HG03442 (cell line): Measurements from ENCODE around the gene HES5.
A peak's percentile ranks its signal among the peaks of the same experiment; 100 is the strongest.

Experiments
- ATAC-seq: cut with Tn5 transposase; IDR thresholded peaks from one replicate; pipeline ENCODE4 v1.9.1; 2021; ENCODE audit warnings: mild to moderate bottlenecking, moderate library complexity; ENCODE audit not compliant: unreplicated experiment

HES5 gene

DNA sequence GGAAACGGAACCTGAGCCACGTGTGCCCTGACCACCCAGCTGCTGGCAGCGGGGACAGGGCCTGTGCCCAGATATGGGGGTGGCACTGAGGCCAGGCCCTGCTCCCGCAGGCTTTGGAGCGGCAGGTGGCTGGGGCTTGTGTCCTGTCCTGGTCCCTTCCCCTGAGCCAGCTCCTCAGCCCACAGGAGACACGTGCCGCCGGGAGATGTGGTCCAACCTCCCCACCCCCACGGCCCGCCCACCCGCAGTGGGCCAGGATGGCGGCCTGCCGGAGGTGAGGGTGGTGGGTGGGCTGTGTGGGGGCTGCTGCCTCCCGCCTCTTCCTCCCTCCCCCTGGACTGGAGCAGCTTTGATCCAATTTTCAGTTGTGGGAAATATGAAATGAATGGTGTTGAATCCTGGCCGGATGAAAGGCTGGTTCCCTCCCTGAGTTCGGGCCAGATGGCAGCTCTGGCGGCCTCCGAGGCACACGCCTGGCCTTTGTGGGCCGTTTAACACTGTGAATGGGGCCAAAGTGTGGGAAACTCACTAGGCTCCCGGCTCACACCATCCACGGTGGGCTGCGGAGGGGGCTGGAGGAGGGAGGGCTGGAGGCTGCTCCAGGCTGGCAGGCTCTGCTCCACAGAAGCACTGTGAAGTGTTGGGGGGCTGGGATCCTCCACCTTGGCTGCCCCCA lies 2.6 kb upstream of the HES5 start:
- no peak for ATAC-seq

DNA sequence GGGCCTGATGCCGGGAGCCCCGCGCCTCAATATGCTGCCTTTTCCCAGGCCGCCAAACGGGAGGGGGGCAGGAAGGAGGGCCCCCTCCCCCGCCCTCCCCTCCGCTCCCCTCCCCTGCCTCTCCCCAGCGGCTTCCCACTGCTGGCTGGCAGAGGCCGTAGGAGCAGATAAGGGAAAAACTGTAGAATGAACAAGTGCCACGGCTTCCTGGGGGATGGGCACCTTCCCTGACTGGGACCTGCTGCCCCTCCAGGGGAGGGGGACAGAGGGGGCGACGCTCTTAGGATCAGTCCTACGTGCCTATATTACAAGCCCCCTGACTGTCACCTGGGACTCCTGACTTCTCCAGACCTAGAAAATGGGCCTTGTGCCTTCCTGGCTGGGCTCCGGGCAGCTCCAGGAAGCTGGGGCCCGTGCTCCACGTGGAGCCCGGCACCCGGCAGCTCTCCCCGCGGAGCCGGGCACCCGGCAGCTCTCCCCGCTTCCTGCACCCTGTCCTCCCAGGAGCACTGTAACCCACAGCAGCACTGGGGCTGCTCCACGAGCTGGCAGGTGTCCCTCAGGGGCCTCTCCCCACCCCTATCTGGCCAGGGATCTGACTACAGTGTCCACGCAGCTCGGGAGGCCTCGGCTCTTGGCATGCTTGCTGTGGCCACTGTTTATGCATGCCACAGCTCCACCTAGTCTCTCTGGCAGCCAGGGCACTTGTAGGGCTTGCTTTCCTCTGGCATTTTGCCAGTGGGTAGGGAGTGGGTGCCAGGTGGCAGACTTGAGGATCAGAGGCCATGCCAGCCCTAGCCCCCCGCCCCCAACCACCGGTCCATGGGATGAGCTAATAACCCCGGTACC lies 674 bp upstream of the HES5 start:
- no peak for ATAC-seq

DNA sequence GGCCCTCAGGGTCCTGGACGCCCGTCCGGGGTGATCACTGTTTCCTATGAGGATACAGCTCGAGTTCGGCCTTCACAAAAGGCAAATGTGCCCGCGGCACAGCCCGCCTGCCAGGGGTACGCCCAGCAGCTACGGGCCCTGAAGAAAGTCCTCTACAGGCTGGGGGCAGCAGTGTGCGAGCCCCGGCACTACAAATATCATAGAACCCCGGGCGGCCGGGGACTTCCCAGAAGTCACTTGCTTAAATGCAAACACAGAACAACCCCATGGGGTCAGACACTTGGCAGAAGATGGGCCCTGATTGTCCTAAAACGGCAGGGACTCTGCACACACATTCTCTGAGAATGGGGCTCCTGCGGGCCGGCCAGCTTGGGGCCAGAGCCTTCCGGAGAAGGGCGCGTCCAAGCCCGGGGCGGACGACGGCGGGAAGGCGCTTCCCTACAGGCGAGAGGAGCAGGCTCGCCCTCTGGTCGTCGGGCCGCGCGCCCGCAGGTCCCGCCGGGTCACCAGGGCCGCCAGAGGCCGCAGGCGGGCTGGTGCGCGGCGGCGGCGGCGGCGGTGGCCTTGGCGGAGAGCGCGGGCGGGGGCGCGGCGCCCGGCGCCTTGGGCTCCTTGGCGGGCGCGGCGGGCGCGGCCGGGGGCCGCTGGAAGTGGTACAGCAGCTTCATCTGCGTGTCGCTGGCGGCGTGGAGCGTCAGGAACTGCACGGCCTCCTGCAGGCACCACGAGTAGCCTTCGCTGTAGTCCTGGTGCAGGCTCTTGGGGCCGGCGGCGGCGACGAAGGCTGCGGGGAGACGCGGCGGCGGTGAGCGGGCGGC lies 888 bp downstream of the HES5 start:
- no peak for ATAC-seq

DNA sequence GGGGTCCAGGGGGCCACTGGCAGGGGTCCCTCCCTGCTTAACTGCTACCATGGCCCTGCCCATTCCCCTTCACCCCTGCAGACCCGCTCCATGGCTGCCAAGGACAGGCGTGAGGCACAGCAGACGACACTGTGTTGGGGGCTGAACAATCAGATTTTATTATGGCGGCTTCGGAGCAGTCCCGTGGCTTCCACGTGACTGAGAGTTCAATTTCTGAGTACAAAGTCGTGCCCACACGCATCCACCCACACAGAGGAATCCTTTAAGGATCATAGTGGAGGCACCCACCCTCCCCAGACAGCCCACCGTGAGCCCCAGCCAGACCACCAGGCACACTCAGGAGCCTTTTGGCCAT lies 1.5 kb downstream of the HES5 start:
- no peak for ATAC-seq

DNA sequence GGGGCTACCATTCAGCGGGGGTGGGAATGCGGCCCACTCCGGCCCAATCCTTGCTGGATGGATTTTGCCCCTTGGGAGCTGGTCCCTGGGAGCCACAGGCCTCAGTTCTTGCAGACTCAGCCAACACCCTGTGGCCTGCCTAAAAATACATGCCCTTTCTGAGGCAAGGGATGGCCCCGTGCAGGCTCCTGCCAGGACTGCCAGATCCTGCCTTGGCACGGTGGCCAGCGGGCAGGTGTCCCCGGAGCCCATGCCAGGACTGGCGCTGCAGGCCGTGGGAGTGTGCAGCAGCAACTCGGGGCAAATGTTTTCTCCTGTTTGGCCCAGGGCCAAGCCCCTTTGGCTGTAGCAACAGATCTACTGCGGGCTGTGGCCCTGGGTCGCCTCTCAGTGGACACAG lies 2.0 kb downstream of the HES5 start:
- ATAC-seq: no peak

DNA sequence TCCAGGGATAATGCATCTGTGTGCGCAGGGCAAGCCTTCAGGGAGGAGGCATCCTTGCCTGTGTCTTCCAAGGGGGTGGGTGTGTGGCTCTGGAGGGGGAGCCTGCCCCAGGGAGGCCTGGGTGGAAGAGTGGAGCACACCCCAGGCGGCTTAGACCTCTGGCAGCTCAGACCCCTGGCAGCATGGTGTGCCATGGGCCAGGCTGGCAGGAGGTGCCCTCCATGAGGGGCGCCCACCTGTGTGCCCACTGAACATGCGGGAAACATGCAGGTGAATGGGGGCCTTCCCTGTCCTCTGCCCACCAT lies 2.6 kb downstream of the HES5 start:
- no peak for ATAC-seq

DNA sequence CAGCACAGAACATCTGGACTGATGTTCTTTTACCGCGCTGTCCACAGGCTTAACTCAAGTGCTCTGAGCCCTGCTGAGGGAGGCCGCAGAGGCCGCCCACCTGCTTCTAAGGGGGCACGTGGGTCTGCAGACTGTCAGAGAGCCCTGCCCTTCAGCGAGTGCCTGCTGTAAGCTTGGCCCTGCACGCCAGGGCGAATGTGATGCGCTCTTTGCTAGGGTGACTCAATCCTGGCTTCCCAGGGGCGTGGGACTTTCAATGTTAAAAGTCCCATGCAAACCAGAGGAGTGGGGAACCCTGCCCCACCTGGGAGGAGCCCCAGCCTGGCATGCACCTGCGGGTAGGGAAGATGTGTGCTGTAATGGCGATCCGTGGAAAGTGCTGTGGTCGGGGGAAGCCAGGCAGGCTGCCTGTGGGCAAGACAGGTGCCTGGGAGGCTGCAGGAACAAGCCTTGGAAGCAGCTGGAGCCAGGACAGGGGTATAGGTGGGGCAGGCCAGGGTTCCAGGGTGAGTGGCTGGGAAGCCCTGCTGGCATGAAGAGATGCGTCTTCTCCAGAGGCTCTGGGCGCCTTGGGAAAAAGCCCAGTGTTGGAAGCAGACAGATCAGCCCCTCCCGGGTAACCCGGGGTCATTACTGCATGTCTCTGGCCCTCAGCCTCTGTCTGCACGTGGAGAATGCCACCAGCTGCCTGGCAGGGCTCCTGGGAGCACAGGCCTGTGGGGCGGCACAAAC lies 3.1 kb downstream of the HES5 start:
- ATAC-seq: peak; percentile 25

DNA sequence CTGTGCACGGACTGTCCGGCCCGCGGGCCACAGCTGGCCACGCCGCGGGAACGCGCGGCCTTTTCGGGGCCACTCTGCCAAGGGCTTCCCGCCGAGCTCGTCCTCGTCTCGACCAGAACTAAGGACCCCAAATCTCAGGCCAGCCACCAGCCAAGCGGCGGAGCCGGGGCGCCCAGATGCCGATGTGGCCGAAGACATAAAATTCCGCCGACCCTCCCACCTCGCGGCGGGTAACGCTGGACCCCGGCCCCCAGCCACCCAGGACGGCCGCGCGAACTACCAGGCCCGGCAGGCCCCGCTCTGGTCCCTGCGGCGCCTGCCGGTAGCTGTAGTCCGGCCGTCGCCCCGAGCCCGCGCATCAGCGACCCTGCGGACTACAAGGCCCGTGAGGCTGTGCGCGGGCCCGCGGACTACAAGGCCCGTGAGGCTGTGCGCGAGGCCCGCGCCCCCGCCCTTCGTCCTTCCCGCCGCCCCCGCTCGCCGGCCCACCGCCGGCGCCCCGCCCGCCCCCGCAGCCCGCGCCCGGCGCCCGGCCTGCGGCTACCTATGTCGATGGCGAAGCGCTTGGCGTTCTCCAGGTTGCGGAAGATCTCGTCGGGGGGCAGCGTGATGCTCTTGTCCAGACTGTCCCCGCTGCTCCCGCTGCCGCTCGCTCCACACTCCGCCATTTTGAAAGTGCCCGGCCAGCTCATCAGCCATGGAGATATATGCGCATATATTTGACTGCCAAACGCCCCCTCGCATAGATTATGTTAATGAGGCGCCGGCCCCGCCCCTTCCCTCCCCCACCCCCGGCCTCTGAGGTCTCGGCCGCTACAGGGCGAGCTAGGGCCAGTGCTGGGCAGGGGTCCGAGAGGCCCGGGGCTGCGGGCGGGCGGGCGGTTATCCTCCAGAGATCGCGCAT lies 3.9 kb downstream of the HES5 start, which contains the start of gene PANK4:
Gene PANK4, minus strand, starts transcription at position 677 of the 904 bp plus-strand sequence. Its CDS starts 9 bp downstream, at position 668.
- ATAC-seq: peak; percentile 75

DNA sequence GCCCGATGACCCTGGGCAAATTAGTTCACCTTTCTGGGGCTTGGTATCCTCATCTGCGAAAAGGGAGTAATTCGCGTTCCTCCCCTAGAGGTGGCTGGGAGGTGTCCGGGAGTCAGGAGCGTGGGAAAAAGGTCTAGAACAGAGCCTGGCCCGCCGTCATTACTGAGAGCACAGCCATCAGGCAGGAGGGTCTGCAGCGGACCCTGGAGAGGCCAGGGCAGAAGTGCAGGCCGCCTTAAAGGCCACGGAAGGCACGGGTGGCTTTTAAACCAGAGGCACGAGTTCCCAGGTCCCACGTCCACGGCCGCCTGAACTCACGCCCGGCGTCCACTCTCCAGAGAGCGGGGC lies 4.5 kb downstream of the HES5 start:
- no peak for ATAC-seq

DNA sequence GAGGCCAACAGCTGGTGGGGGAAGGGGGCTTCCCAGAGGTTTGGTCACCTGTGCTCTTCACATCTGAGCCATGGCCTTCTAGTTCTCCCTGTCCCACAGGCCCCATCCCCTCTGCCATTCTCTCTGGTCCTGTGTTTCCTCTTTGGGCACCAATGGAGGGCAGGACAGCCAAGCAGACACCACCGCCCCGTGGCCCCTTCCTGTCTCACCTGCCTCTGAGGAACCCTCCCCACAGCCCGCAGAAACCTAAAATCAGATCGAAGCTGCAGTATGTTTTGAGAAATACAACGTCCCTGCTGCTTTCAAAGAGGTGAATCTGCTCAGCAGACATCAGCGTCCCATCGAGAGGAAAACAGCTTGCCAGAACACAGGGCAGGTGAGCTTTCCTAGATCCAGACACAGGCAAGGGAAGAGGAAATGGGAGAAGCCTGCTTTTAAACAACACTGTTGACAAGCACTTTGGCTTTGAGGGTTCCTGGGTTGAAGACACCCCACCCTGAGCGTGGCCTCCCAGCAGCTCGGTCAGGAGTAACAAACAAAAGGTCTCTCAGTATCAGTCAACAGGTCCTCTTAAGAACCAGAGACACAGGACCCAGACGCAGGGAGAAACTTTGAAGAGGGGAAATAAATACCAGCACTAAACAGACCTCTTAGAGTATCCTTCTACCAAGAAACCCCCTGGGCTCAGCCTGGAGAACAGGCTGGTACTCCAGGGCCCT lies 6.0 kb downstream of the HES5 start:
- no peak for ATAC-seq

DNA sequence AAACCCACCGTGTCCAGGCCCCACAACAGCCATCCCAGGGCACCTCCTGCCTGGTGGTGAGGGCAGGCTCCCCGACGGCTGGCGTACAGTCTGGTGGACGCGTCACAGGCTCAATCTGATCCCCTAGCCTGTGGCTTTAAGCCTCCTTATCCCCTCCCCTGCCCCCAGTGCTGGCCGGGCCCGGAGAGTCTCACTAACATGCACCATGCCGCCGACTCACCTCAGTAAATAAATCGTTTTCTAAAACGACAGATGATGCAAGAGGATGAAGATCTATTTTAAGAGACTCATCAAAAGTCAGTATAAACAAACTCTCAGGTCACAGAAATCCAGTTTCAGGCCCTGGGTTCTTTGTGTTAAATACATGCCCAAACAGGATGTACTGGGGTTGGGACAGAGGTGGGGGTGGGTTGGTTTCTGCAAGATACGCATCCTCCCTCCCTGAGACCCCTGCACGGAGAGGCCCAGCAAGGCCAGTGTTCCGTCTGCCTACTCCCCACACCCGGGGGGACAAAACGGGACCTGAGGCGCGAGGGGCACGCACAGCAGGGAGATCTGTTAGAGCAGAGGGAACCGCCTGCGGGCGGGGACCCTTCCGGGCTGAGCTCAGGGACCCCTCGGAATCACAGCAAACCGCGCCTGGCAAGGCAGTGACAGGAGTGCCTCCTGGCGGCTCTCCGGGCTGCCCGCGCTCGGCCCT lies 6.7 kb downstream of the HES5 start:
- ATAC-seq: no peak

DNA sequence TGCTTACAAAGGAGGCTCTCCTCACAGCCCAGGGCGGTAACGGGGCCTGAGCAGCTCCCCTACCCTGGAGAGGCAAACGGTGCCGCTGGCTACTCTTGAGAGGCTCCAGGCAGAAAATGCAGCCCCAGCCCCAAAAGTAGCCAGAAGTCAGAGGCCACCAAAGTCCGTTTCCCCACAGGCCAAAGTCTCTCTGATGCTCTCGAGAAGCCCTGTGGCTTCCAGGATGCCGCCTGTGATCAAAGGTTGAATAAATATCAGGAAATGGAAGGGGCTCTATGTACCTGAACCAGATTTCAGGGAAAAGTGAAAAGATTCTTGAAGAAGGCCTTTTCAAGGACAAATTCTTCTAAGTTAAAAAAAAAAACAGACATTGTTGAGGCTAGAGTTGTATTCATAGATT lies 7.8 kb downstream of the HES5 start:
- ATAC-seq: no peak

DNA sequence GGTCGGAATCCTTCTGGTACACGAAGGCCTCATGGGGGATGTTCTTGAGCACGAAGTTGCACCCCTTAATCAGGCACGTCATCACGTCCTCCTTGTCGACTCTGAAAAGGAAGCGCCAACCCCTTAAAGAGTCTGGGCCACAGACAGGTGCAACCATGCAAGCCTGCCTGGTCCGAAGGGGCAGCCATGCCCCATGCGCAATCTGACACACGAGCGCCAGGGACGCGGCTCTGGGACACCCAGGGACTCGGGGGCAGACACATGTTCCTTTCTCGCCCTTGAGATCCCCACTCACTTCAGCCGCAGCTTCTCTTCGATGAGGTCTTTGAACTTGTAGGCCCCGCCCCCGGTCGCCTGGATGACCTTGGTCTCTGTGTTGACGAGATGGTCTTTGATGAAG lies 9.3 kb downstream of the HES5 start:
- ATAC-seq: no peak

DNA sequence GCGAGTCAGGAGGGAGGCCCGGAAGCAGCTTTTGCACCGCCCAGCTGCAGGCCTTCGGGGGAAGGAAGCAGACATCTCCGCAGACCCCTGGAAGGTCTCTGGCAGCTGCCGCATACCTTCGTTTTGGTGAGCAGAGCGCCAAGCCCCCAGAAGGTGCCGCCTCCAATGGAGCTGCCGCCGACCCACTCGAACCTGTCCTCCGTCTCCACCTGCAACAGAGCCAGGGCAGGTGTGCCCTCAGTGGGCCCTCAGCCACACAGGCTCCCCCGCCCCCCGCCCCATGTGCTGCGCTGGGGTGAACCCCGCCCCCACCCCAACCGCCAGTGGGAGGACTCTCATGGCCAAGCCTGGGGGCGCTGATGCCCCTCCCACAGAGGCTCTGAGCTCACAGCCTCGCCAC lies 9.9 kb downstream of the HES5 start:
- no peak for ATAC-seq

DNA sequence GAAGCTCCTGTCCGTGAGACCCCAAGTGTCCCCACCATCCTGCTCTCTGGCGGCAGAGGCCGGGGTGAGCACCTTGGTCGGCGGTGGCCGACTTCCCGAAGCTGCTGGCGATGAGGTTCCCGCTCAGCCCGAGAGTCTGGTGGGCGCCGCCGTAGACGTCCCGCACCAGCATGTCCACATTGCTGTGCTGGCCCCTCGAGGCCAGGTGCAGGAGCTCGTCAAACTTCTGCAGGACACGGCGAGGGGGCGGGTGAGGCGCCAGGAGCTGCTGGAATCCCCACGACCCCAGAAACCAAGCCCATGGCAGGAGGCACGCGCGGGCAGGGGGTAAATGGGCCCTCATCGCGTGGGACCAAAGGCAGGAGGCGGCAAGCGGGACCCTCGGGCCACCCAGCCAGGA lies 10.3 kb downstream of the HES5 start:
- ATAC-seq: no peak

DNA sequence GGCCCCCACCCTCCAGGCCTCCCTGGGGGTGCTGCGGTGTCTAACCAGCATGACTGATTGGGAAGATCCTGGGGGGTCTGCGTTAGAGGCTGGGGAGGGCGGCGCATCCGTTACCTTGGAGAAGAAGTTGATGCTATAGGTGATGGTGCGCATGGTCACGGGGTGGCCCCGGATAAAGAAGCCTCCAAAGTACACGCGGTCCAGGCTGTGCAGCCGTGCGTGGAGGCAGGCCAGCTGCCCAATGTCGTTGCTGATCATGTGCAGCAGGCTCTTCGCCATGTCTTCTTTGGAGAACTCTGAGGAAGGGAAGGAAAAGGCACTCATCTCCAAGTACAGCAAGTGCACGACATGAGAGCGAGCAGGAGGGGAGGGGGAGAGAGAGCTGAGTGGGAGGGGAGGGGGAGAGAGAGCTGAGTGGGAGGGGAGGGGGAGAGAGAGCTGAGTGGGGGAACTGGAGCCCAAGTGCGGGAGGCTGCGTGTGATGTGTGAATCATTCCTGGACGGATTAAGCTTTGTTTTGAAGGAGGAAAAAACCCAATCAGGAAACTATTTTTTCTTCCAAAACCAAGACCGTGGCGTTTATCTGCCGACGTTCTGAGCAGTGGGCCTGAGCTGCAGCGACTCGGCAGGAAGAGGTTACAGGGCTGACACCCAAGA lies 10.9 kb downstream of the HES5 start:
- no peak for ATAC-seq

DNA sequence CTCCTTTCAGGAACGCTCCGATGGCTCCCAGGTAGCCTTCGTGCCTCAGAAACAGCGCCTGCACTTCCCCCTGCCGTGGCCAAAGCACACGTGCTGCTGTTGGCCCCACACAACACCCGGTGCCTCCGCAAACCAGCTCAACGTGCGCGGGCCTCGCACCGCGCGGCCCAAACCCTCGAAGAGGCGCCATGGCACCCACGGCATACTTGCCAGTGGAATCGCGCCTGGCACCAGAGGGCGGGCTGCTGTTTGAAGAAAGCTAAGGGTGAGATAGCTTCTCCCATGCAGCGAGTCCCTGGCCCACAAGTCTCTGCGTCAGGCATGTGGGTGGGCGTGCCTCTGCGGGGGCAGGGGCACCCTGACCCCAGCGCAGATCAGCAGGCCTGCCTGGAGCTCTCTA lies 11.5 kb downstream of the HES5 start:
- no peak for ATAC-seq

DNA sequence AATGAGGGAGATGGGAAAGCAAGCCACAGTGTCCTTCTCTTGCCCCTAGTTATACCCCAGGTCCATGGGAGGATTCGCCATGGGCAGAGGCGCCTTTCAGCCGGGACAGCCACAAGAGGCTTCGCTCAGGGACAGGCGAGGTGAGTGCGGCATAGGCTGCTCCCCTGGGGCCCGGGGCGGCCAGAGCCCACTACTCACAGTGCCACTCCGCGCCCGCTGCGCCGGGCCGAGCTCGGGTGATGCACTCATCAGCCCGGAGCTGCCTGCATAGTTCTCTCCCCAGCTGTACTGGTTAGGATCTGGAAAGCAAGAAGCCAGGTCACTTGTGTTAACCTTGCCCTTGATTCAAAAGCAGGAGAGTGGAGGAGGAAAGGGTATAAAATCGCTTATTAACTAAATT lies 12.1 kb downstream of the HES5 start:
- no peak for ATAC-seq

DNA sequence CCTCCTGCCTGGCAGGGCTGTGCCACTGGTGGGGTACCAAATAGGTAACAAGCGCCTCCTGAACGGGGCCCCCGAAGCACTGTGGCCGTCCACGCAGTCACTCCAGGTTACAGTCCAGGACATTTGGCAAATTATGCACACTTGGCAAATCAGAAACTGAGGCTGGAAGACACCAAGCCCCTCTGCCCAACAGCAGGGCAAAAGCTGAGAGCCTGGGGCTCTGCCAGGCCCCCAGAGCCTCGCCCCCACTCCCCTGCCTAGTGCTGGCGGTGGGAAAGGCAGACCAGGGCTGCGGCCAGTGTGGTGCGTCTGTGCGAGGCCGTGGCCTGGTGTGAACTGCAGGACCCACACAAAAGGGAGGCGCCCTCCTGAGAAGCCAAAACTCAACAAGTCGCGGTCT lies 13.1 kb downstream of the HES5 start:
- ATAC-seq: no peak
